IPS-18c (cell line): ENCODE data around the gene KRI1.
A peak's percentile ranks its signal among the peaks of the same experiment; 100 is the strongest.
"Not testable (repeated sequence)": the region's sequence is repeated elsewhere in the genome, so short reads cannot be mapped to it uniquely, and the experiment has no call there.

Experiments
- H3K4me3 ChIP-seq: 2 replicates; pipeline ENCODE4 v1.7.0; 2013; ENCODE audit warnings: low read depth, mild to moderate bottlenecking, low read length, moderate library complexity; ENCODE audit not compliant: insufficient read depth
- H3K9me3 ChIP-seq: one replicate; pipeline ENCODE4 v1.6.1; 2013; ENCODE audit warnings: mild to moderate bottlenecking, low read length, moderate library complexity; ENCODE audit not compliant: control insufficient read depth, insufficient read depth

KRI1 gene

DNA sequence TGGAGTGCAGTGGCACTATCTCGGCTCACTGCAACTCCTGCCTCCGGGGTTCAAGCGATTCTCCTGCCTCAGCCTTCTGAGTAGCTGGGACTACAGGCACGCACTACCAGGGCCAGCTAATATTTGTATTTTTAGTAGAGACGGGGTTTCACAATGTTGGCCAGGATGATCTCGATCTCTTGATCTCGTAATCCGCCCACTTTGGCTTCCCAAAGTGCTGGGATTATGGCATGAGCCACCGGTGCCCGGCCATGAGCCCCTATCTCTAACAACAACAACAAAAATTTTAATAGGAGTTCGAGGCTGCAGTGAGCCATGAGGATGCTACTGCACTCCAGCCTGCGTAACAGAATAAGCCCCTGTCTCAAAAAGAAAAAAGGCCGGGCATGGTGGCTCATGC is 16.3 kb upstream of the KRI1 start:
- H3K9me3 ChIP-seq, result no peaks in the 10 kb centered on the region
- H3K4me3 ChIP-seq, result no peak overlapping the region

- H3K4me3 ChIP-seq, result no peak overlapping the region
- no peaks in the 10 kb centered on the region for H3K9me3 ChIP-seq
These were observed 15.3 kb upstream of the KRI1 start for GRCh38 chr19:10580979-10581631.

- Histone ChIP-seq H3K4me3 (no peak overlapping the region), H3K9me3 (no peaks in the 10 kb centered on the region)
These were observed 12.1 kb upstream of the KRI1 start for GRCh38 chr19:10577951-10578350.

DNA sequence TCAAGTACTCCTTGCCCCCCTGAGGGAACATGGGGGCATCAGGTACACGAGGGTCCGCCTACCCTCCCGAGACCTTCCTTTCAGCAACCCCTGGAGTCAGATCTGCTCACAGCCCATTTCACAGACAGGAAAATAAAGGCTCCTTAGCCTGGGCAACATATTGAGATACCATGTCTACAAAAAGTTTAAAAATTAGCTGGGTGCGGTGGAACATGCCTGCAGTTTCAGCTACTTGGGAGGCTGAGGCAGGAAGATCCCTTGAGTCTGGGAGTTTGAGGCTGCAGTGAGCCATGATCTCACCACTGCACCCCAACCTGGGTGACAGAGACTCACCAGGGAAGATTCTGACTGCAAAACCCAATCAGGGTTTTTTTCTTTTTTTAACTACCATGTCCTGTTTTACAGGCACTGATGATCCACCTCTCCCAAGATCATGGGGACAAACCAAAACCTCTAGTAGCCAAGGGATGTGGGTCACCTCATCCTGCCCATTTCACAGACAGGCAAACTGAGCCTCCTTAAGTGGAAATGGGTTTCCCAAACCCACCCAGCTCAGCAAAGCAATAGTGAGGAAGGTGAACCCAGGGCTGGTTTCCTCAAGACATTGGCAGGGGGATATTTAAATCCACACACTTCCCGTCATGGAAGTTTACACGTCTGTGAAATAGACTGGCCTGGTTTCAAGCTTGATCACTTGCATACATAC is 9.4 kb upstream of the KRI1 start:
- Histone ChIP-seq H3K4me3 (no peak overlapping the region), H3K9me3 (no peaks in the 10 kb centered on the region)

- Histone ChIP-seq H3K9me3 (no peaks in the 10 kb centered on the region), H3K4me3 (no peak overlapping the region)
These were observed 8.7 kb upstream of the KRI1 start for GRCh38 chr19:10574462-10574861.

- H3K9me3 ChIP-seq, H3K4me3 ChIP-seq: not testable (repeated sequence)
These were observed 8.0 kb upstream of the KRI1 start for GRCh38 chr19:10573793-10574192.

DNA sequence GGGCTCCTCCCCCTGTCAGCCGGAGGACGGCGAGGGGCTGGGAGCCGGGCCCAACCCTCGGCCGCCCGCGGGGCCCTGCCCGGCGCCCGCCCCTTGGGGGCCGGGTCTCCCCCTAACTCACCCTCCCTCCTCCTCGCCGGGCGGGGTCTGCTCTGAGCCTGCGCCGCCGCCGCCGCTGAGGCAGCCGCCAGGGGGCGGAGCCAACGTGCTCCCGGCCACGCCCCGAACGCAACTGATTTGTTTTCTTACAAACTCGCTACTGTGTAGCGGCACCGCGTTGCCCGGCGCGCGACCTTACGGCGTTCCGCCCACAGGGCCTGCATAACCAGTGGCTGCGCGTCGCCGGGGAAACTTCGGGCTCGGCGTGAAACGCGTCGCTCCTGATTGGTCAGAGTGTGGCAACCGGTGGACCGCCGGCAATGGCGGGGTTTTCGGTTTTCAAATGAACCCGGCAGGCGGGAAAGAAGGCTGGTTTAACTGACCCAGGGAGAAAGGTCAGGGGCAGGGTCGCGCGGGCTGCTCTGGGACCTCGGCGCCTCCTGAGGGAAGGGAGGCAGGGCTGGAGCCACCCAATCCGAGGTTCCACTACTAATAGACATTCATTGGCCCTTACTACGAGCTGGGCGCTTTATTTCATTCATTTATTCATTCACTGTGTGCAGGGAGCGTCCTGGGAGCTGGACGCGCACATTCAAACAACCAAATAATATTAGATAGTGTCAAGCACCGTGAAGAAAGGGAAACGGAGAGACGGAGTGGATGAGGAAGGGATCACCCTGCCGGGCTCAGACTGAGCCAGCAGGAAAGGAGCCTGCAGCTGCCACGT is 3.2 kb upstream of the KRI1 start, which contains the start of gene CDKN2D:
TSS of gene CDKN2D (minus strand) at position 154 of the 826 bp plus-strand sequence. CDS start 326 bp downstream, outside the sequence.
- no peaks in the 10 kb centered on the region for H3K9me3 ChIP-seq
- H3K4me3 ChIP-seq, result peak within 1 kb of the TSS; percentile 92

DNA sequence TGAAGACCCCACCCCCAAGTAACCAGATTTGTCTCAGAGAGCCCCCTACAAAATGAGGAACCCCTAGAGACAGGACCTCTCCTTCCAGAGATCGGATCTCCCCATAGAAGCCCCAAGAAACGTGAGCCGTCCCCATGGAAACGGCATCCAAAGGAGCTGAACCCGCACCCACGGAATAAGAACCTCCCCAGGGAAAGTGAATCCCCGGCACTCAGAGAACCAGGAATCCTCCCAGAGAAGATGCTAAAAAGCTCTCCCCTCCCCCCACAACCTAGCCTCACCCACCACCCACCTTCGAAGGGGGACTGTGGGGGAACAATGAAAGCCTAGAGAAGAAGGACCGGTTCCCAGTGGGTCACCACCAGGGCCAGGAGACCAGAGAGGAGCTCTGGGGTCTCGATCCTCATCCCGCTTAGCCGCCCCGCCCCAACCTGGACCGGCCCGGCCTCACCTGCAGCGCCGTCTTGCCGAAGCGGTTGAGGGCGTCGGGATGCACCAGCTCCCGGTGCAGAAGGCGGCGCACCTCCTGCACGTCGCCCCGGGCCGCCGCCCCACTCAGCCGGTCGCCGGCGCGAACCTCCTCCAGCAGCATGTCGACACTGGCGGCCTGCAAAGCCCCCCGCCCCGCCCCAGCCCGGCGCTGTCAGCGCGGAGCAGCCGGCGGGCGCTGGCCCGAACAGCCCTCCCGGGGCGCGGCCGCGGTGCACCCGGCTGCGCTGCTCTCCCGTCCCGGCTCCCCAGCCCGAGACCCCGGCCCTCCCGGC is 2.4 kb upstream of the KRI1 start:
- H3K9me3 ChIP-seq, result no peaks in the 10 kb centered on the region
- H3K4me3 ChIP-seq, result peak overlapping the region; percentile 61

DNA sequence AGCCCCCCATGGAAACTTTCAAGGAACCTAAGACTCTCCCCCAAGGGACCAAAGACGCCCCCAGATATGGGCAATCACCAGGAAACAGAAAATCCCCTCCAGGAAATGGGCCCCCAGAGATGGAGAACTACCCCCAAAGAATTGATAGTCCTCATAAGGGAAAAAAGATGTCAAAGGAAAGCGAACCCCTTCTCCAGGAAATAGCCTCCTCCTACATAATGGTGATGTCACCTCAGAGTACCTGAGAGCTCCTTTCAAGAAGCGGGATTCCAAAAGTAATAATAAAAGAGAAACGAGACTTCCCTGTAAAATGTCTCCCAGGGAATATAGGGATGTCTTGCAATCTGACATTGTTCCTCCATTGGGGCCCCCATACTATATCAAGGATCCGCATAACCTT is 1.8 kb upstream of the KRI1 start:
- Histone ChIP-seq H3K9me3 (no peaks in the 10 kb centered on the region), H3K4me3 (peak overlapping the region; percentile 61)

GRCh38 chr19:10566658-10567410 is 1.0 kb upstream of the KRI1 start:
- Histone ChIP-seq H3K9me3 (no peaks in the 10 kb centered on the region), H3K4me3 (no peak overlapping the region)

DNA sequence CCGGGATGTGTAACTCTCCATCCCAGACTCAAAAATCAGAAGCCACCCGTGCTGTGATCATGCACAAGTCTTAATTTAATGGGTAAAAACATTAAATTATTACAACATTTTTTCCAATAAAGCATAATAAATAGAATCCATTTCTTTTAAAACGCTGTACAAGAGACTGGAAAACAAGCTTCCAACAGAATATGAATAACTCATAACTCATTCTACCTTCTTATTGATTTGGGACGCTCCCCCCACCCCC is 523 bp upstream of the KRI1 start:
- peak overlapping the region; percentile 89 for H3K4me3 ChIP-seq
- H3K9me3 ChIP-seq, result no peaks in the 10 kb centered on the region

GRCh38 chr19:10565028-10565566 is 713 bp downstream of the KRI1 start:
- no peaks in the 10 kb centered on the region for H3K9me3 ChIP-seq

DNA sequence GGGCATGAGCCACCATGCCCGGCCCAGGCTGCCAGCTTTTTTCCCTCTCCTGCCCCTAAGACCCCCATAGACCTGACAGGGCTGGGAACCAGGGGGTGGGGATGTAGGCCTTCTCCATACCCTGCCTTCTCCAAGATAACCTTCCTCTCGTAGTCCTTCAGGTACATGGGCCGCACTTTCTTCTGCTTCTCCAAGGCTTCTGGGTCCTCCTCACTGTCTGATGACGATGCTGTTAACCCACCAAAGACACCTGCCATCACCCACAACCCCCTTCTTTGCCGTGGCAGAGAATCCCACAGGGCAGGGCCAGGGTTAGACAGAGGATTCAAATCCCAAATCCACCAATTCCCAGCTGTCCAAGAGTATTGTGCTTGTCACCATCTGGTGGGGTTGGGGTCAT is 3.2 kb downstream of the KRI1 start:
- H3K9me3 ChIP-seq, result no peaks in the 10 kb centered on the region

More at GRCh38 chr19:10565028-10565566, 713 bp downstream of the KRI1 start:
- H3K4me3 ChIP-seq, result peak overlapping the region; percentile 89

GRCh38 chr19:10560154-10560553 is 5.7 kb downstream of the KRI1 start:
- H3K4me3 ChIP-seq, result no peak overlapping the region

More for the DNA sequence above, 3.2 kb downstream of the KRI1 start:
- H3K4me3 ChIP-seq, result no peak overlapping the region

DNA sequence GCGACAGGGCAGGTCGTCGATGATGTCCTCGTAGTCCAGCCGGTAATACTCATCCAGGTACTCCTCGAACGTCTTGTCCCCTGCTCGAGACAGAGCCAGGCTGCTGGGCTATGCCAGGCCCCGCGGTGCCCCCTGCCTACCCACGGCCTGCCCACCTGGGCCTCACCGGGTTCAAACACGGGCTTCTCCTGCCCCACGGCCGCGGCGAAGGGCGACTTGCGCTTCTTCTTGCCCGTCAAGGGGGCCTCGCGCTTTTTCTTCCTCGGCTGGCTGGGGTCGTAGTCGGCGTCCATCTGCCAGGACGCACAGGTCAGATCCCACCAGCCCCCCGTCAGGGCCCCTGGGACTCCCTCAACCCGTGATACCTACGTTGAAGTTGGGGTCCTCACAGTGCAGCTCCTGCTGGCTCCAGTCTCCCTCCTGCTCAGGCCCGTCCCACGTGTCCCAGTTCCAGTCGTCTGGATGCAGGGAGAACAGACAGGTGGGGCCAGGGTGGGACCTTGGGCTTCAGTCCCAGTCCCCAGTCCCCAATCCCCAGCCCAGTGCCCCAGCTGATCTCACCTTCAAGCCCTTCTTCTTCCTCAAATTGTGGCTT is 8.1 kb downstream of the KRI1 start:
- Histone ChIP-seq H3K9me3 (no peaks in the 10 kb centered on the region), H3K4me3 (no peak overlapping the region)

More at GRCh38 chr19:10560154-10560553, 5.7 kb downstream of the KRI1 start:
- H3K9me3 ChIP-seq, result no peaks in the 10 kb centered on the region

GRCh38 chr19:10555610-10555973 is 10.2 kb downstream of the KRI1 start:
- no peak overlapping the region for H3K4me3 ChIP-seq

More at GRCh38 chr19:10555610-10555973, 10.2 kb downstream of the KRI1 start:
- H3K9me3 ChIP-seq, result no peaks in the 10 kb centered on the region
